Measurements from ENCODE around the gene NEAT1.
A peak's percentile ranks its signal among the peaks of the same experiment; 100 is the strongest.

NEAT1 gene

DNA sequence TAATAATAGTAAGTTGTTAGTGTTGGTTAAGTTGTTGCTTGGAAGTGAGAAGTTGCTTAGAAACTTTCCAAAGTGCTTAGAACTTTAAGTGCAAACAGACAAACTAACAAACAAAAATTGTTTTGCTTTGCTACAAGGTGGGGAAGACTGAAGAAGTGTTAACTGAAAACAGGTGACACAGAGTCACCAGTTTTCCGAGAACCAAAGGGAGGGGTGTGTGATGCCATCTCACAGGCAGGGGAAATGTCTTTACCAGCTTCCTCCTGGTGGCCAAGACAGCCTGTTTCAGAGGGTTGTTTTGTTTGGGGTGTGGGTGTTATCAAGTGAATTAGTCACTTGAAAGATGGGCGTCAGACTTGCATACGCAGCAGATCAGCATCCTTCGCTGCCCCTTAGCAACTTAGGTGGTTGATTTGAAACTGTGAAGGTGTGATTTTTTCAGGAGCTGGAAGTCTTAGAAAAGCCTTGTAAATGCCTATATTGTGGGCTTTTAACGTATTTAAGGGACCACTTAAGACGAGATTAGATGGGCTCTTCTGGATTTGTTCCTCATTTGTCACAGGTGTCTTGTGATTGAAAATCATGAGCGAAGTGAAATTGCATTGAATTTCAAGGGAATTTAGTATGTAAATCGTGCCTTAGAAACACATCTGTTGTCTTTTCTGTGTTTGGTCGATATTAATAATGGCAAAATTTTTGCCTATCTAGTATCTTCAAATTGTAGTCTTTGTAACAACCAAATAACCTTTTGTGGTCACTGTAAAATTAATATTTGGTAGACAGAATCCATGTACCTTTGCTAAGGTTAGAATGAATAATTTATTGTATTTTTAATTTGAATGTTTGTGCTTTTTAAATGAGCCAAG is 2.7 kb downstream of the NEAT1 start:
- Histone ChIP-seq H3K4ac (ENCODE audit: low read length) (no peak overlapping the region), H3K4me1 (ENCODE audit: control insufficient read depth in 2 of 2, insufficient read depth in 1 of 2, low read depth in 1 of 2, low read length in 2 of 2) (peaks cover 32 to 40% of the 10 kb centered on the region in 2 donors), H3K23ac (ENCODE audit: low read depth, low read length, poor library complexity) (no peak overlapping the region), H2BK12ac (ENCODE audit: low read length) (no peak overlapping the region), H3K36me3 (replicated peaks in 1 of 2; ENCODE audit: control insufficient read depth in 2 of 2, insufficient read depth in 2 of 2, low read length in 2 of 2) (peaks cover 3 to 65% of the 10 kb centered on the region in 2 donors), H3K4me3 (ENCODE audit: low read length in 2 of 2) (peak overlapping the region in 1 of 2 donors; percentile 88), H4K91ac (ENCODE audit: low read depth, low read length, poor library complexity) (no peak overlapping the region), H3K18ac (ENCODE audit: low read length) (no peak overlapping the region), H3K27me3 (ENCODE audit: control insufficient read depth in 3 of 3, insufficient read depth in 3 of 3, low read depth in 1 of 3, low read length in 3 of 3) (no peaks in the 10 kb centered on the region), H3K14ac (ENCODE audit: low read length) (no peak overlapping the region), H3K4me2 (ENCODE audit: insufficient read depth, low read length, poor library complexity, severe bottlenecking) (no peak overlapping the region), H3K27ac (replicated peaks; ENCODE audit: low read length) (no peak overlapping the region), H2BK15ac (ENCODE audit: low read length) (no peak overlapping the region), H3K9ac (ENCODE audit: low read depth, low read length, poor library complexity) (no peak overlapping the region), H2BK5ac (ENCODE audit: low read length) (no peak overlapping the region), H4K8ac (ENCODE audit: low read depth, low read length) (no peak overlapping the region), H3K79me1 (ENCODE audit: low read depth, low read length) (peaks cover 6% of the 10 kb centered on the region), H2BK120ac (ENCODE audit: low read depth, low read length) (no peak overlapping the region), H2AFZ (ENCODE audit: low read length) (no peak overlapping the region), H2AK5ac (ENCODE audit: low read depth, low read length) (no peak overlapping the region), H3K9me3 (replicated peaks in 1 of 2; ENCODE audit: control insufficient read depth in 2 of 2, insufficient read depth in 1 of 2, low read depth in 1 of 2, low read length in 2 of 2) (no peaks in the 10 kb centered on the region)
- DNase-seq (ENCODE audit: low spot score), result no peak
- WGBS, 2 donors (ENCODE audit: extremely low coverage in 2 of 2, insufficient read length in 2 of 2, insufficient replicate concordance in 1 of 2), result no CpG with 5 or more reads among the region's 9 CpGs

DNA sequence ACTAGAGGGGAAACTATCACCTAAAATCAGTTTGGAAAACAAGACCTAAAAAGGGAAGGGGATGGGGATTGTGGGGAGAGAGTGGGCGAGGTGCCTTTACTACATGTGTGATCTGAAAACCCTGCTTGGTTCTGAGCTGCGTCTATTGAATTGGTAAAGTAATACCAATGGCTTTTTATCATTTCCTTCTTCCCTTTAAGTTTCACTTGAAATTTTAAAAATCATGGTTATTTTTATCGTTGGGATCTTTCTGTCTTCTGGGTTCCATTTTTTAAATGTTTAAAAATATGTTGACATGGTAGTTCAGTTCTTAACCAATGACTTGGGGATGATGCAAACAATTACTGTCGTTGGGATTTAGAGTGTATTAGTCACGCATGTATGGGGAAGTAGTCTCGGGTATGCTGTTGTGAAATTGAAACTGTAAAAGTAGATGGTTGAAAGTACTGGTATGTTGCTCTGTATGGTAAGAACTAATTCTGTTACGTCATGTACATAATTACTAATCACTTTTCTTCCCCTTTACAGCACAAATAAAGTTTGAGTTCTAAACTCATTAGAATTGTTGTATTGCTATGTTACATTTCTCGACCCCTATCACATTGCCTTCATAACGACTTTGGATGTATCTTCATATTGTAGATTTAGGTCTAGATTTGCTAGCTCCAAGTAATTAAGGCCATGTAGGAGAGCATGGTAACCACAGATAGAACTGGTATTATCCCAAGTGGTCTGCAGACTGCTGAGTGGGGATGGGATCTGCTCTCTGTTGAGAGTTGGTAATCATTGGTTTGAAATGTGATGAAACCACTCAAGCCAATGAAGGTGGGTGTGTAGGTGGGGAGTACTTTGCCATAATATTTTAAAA is 3.6 kb downstream of the NEAT1 start:
- Histone ChIP-seq H3K36me3 (replicated peaks in 1 of 2; ENCODE audit: control insufficient read depth in 2 of 2, insufficient read depth in 2 of 2, low read length in 2 of 2) (peaks cover 3 to 74% of the 10 kb centered on the region in 2 donors), H2BK15ac (ENCODE audit: low read length) (no peak overlapping the region), H3K27me3 (ENCODE audit: control insufficient read depth in 3 of 3, insufficient read depth in 3 of 3, low read depth in 1 of 3, low read length in 3 of 3) (no peaks in the 10 kb centered on the region), H3K23ac (ENCODE audit: low read depth, low read length, poor library complexity) (no peak overlapping the region), H3K18ac (ENCODE audit: low read length) (no peak overlapping the region), H3K9ac (ENCODE audit: low read depth, low read length, poor library complexity) (no peak overlapping the region), H3K14ac (ENCODE audit: low read length) (no peak overlapping the region), H3K4ac (ENCODE audit: low read length) (no peak overlapping the region), H3K27ac (replicated peaks; ENCODE audit: low read length) (no peak overlapping the region), H2BK120ac (ENCODE audit: low read depth, low read length) (no peak overlapping the region), H3K4me2 (ENCODE audit: insufficient read depth, low read length, poor library complexity, severe bottlenecking) (no peak overlapping the region), H3K4me3 (ENCODE audit: low read length in 2 of 2) (peak overlapping the region in 1 of 2 donors; percentile 88), H4K8ac (ENCODE audit: low read depth, low read length) (no peak overlapping the region), H2AFZ (ENCODE audit: low read length) (no peak overlapping the region), H3K9me3 (replicated peaks in 1 of 2; ENCODE audit: control insufficient read depth in 2 of 2, insufficient read depth in 1 of 2, low read depth in 1 of 2, low read length in 2 of 2) (no peaks in the 10 kb centered on the region), H2BK12ac (ENCODE audit: low read length) (no peak overlapping the region), H4K91ac (ENCODE audit: low read depth, low read length, poor library complexity) (no peak overlapping the region), H2BK5ac (ENCODE audit: low read length) (no peak overlapping the region), H2AK5ac (ENCODE audit: low read depth, low read length) (no peak overlapping the region), H3K4me1 (ENCODE audit: control insufficient read depth in 2 of 2, insufficient read depth in 1 of 2, low read depth in 1 of 2, low read length in 2 of 2) (peaks cover 31 to 39% of the 10 kb centered on the region in 2 donors), H3K79me1 (ENCODE audit: low read depth, low read length) (peaks cover 6% of the 10 kb centered on the region)
- WGBS, 2 donors (ENCODE audit: extremely low coverage in 2 of 2, insufficient read length in 2 of 2, insufficient replicate concordance in 1 of 2), result no CpG with 5 or more reads among the region's 9 CpGs
- DNase-seq (ENCODE audit: low spot score), result no peak

DNA sequence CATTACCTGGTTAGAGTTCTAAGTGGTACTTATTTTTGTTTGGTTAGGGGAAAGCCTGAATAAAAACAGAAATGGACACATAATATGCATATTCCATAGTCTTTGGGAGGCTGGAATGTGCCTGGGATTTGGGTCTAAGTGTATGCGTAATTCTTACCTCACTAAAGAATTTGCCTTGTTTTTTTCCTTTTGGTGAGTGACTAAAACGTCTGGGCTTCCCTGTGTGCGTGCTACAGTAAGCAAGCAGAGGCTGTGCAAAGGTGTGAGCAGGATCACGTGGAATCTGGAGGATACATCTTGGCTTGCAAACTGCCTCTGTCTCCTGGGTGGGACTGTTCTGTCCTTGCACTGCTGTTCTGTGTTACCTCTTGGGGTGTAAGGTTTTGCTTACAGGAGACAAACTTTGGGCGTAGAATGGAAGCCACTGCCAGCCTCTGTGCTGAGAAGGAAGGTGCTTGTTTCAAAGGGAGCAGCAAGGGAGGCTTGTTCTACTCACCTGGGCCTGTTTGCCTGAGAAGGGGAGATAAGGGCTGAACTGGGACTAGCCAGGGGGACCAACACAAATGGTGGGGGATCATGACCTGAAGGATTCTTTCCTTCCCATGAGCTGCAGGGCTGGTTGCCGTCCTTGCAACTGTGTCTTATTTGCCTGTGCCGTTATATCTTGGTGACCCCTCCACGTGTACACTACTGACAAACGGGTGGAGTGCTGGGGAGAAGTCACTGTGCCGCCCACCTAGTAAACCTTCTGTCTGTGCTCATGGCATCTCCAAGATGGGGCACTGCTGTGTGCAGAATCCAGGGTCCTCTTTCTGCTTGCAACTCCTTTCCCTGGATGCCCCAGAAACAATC is 4.5 kb downstream of the NEAT1 start:
- peak overlapping the region; percentile 14 for H3K14ac ChIP-seq (ENCODE audit: low read length)
- no peak overlapping the region for H2BK120ac ChIP-seq (ENCODE audit: low read depth, low read length)
- no peak overlapping the region for H3K4me2 ChIP-seq (ENCODE audit: insufficient read depth, low read length, poor library complexity, severe bottlenecking)
- no peak for DNase-seq (ENCODE audit: low spot score)
- no peak overlapping the region for H2BK15ac ChIP-seq (ENCODE audit: low read length)
- H3K79me1 ChIP-seq (ENCODE audit: low read depth, low read length), result peaks cover 6% of the 10 kb centered on the region
- H3K36me3 ChIP-seq (replicated peaks in 1 of 2; ENCODE audit: control insufficient read depth in 2 of 2, insufficient read depth in 2 of 2, low read length in 2 of 2), result peaks cover 3 to 83% of the 10 kb centered on the region in 2 donors
- no peak overlapping the region for H2BK5ac ChIP-seq (ENCODE audit: low read length)
- no peak overlapping the region for H3K4ac ChIP-seq (ENCODE audit: low read length)
- no peaks in the 10 kb centered on the region for H3K9me3 ChIP-seq (replicated peaks in 1 of 2; ENCODE audit: control insufficient read depth in 2 of 2, insufficient read depth in 1 of 2, low read depth in 1 of 2, low read length in 2 of 2)
- H3K27me3 ChIP-seq (ENCODE audit: control insufficient read depth in 3 of 3, insufficient read depth in 3 of 3, low read depth in 1 of 3, low read length in 3 of 3), result no peaks in the 10 kb centered on the region
- H3K4me1 ChIP-seq (ENCODE audit: control insufficient read depth in 2 of 2, insufficient read depth in 1 of 2, low read depth in 1 of 2, low read length in 2 of 2), result peaks cover 24 to 36% of the 10 kb centered on the region in 2 donors
- WGBS, 2 donors (ENCODE audit: extremely low coverage in 2 of 2, insufficient read length in 2 of 2, insufficient replicate concordance in 1 of 2), result no CpG with 5 or more reads among the region's 10 CpGs
- no peak overlapping the region for H2BK12ac ChIP-seq (ENCODE audit: low read length)
- H4K91ac ChIP-seq (ENCODE audit: low read depth, low read length, poor library complexity), result no peak overlapping the region
- no peak overlapping the region for H3K27ac ChIP-seq (replicated peaks; ENCODE audit: low read length)
- no peak overlapping the region for H2AK5ac ChIP-seq (ENCODE audit: low read depth, low read length)
- H3K23ac ChIP-seq (ENCODE audit: low read depth, low read length, poor library complexity), result peak overlapping the region; percentile 62
- no peak overlapping the region for H3K18ac ChIP-seq (ENCODE audit: low read length)
- H2AFZ ChIP-seq (ENCODE audit: low read length), result no peak overlapping the region
- H3K9ac ChIP-seq (ENCODE audit: low read depth, low read length, poor library complexity), result no peak overlapping the region
- no peak overlapping the region for H4K8ac ChIP-seq (ENCODE audit: low read depth, low read length)
- peak overlapping the region in 1 of 2 donors; percentile 88 for H3K4me3 ChIP-seq (ENCODE audit: low read length in 2 of 2)

Data from neuronal stem cell (in vitro differentiated cells).